Smooth muscle cell of the brain vasculature (primary cell): ENCODE measurements around the gene RUNX3.

Source experiments
- DNase-seq: peaks from one replicate; pipeline ENCODE4 v3.0.0-alpha.2; 2012; ENCODE audit warnings: low read depth, low spot score

Gene RUNX3

GRCh38 chr1:24946861-24947658 is 17.0 kb upstream of the RUNX3 start:
- DNase-seq, result no peak

GRCh38 chr1:24945354-24946326 is 15.6 kb upstream of the RUNX3 start:
- no peak for DNase-seq

DNA sequence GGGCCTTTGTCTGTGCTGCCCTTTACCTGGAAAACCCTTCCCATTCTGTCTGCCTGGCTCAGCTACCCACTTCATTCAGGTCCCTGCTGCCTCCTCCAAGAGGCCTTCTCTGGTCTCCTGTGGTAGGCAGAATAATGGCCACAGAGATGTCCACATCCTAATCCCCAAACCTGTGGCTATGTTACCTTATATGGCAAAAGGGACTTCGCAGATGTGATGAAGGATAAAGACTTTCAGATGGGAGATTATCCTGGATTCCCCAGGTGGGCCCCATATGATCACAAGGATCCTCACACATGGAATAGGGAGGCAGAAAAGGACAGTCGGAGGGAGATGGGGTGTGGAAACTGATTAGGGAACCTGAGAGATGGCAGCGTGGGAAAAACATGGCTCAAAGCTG is 14.2 kb upstream of the RUNX3 start:
- DNase-seq, result no peak

GRCh38 chr1:24942789-24943188 is 12.7 kb upstream of the RUNX3 start:
- no peak for DNase-seq

- DNase-seq, result no peak
Observed at GRCh38 chr1:24941564-24941963, 11.5 kb upstream of the RUNX3 start.

GRCh38 chr1:24940231-24940630 is 10.2 kb upstream of the RUNX3 start:
- no peak for DNase-seq

DNA sequence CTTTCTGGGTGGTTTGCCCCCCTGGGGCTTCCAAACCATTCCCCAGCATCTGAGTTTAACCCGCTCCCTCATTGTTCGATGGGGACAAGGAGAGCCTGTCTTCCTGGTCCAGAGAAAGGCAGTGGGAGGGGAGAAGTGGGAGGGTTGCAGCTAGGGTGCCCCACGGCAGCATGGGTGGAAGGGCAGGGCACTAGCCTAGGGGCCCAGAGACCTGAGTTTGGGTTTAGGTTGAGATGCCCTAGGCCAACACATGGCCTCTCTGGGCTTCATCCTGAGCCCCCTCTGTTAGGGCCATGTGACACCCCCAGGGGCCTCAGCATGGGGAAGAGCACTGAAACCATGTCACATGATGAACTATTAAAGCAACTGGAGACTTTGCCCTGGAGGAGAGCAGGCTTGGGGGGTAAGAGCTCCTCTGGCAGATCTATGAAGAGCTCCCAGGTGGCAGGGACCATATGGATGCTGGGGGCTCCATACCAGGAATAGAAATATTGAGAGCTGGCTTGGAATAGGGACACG is 9.7 kb upstream of the RUNX3 start:
- no peak for DNase-seq

- no peak for DNase-seq
Observed at GRCh38 chr1:24939040-24939674, 9.1 kb upstream of the RUNX3 start.

GRCh38 chr1:24938276-24938675 is 8.2 kb upstream of the RUNX3 start:
- DNase-seq, result no peak

DNA sequence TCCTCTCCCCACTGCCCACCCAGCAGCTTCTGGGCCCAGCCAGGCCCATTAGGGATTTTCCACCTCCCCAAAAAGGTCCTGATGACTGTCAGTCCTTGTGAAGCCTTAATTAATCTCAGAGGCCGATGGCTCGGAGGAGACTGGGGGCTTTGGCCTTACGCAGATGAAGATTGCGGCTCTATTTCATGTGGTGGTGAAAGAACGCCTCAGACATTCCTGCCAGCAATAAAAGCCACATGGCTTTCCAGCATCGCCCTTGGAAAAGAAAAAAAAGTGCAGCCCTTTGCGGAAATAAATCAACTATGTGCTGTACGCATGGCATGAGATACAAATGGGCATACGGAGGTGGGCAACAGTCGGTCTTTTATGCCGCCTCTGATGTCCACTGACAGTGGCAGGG is 6.6 kb upstream of the RUNX3 start:
- DNase-seq, result no peak

GRCh38 chr1:24935615-24936484 is 5.8 kb upstream of the RUNX3 start:
- DNase-seq, result no peak

DNA sequence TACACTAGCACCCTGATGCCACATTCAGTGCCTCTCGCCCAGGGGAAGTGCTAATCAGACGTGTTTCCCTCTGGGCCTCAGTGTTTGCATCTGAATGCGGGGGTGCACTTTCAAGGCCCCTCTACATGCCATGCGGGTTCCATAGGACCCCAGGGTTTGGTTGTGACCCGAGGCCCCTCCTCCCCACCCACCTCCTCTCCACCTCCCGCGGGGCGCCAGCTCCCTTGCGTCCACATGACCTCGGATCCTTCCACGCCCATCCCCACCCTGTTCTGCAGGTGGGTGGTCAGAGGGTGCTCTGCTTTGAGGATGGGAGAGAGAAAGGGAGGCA is 5.1 kb upstream of the RUNX3 start:
- no peak for DNase-seq

- DNase-seq, result no peak
Observed at GRCh38 chr1:24934310-24935195, 4.5 kb upstream of the RUNX3 start.

DNA sequence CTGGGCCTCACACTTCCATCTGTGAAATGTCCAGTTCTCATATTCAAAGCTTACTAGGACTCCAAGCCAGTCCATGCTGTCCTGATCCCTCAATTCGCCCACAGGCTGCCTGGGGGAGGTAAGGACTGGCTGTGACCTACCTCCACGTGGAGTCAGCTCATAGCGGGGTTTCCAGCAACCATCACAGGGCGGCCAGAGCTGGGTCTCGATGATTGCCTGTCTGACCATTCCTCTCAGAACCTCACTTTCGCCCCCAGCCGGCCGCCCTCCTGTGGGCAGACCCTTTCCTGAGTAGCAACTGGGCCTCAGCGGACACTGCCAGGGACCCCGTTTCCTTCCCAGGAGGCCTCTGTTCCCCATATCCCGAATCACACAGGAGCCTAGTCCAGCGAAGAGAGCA is 3.4 kb upstream of the RUNX3 start:
- DNase-seq, result no peak

- DNase-seq, result no peak
Observed at GRCh38 chr1:24932725-24933294, 2.7 kb upstream of the RUNX3 start.

DNA sequence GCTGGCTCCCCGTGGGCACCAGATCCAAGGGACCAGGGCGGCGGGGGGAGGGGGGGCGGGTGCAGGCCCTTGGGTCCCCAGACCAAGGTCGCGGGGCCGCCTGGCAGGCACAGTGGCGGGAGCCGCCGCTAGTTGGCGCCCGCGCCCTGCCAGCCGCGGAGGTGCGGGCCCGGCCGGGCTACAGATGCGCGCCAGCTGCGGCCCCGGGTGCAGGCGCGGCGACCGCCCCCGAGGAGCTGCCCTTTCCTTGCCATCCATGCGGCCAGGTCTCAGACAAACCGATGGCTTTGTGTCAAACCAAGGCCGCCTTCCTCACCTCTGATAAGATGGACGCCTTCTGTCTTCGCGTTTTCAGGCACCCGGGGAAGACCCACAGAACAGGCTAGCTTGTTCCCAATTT is 2.2 kb upstream of the RUNX3 start:
- DNase-seq, result no peak

- DNase-seq, result no peak
Observed at GRCh38 chr1:24931468-24932231, 1.6 kb upstream of the RUNX3 start.

DNA sequence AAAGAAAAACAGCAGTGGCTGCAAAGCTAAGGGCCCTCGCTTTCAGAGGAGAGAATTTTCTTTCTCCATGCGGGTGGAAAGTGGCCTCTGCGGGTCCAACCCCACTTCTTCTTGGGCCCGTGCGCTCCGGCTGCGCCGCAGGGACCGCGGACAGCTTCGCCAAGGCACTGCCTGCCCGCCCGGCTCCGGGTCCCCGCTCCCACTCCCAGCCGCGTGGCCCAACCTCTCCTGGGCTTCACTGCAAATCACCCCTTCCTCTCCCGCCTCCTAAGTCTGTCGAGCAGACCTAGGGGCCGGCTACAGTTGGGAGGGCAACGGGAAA is 1.0 kb upstream of the RUNX3 start:
- DNase-seq, result no peak
